CD14-positive monocyte (primary cell): ENCODE data around the gene UST. TPM values are rescaled to one million over a fixed set of nuclear protein-coding genes. Genes with fewer than 3 reads are reported as not detected.

ENCODE experiments used
- DNase-seq, 3 donors: peaks; one replicate each; pipeline ENCODE4 v3.0.0-alpha.2; 2011 to 2022
- H2AFZ ChIP-seq: 2 replicates; pipeline ENCODE4 v1.6.0; 2012; ENCODE audit warnings: mild to moderate bottlenecking, low read depth, low read length, inconsistent platforms; ENCODE audit not compliant: insufficient read depth, poor library complexity, severe bottlenecking
- H3K27ac ChIP-seq, 2 donors: 1 replicate in 1 of 2; 2 replicates in 1 of 2; pipeline ENCODE4 v1.5.1; 2012 to 2013; ENCODE audit warnings: low read length in 2 of 2, control low read depth in 1 of 2, inconsistent platforms in 1 of 2, low read depth in 1 of 2, mild to moderate bottlenecking in 1 of 2
- H3K27me3 ChIP-seq, 2 donors: one replicate each; pipeline versions ENCODE4 v1.6.0 to v1.6.1; 2011 to 2013; ENCODE audit warnings: low read length in 2 of 2; ENCODE audit not compliant: control insufficient read depth in 2 of 2, insufficient read depth in 2 of 2
- H3K36me3 ChIP-seq, 2 donors: replicated peaks in 1 of 2; 1 replicate in 1 of 2; 2 replicates in 1 of 2; pipeline versions ENCODE4 v1.5.1 to v1.6.1; 2012 to 2013; ENCODE audit warnings: low read length in 2 of 2, control low read depth in 1 of 2, inconsistent platforms in 1 of 2, mild to moderate bottlenecking in 1 of 2; ENCODE audit not compliant: insufficient read depth in 2 of 2, control insufficient read depth in 1 of 2
- H3K4me1 ChIP-seq, 2 donors: 1 replicate in 1 of 2; 2 replicates in 1 of 2; pipeline versions ENCODE4 v1.5.1 to v1.6.1; 2012 to 2013; ENCODE audit warnings: low read length in 2 of 2, control low read depth in 1 of 2, inconsistent platforms in 1 of 2, mild to moderate bottlenecking in 1 of 2, moderate library complexity in 1 of 2; ENCODE audit not compliant: insufficient read depth in 2 of 2, control insufficient read depth in 1 of 2
- H3K4me2 ChIP-seq: replicated peaks from 2 replicates; pipeline ENCODE3; 2012; ENCODE audit warnings: low read length, moderate library complexity, mild to moderate bottlenecking; ENCODE audit not compliant: poor library complexity, severe bottlenecking; ENCODE audit errors: extremely low read depth
- H3K4me3 ChIP-seq, 3 experiments: fragments of 200-600 bp in 1 of 3; sonication (generic) in 1 of 3; replicated peaks in 1 of 3; 1 replicate in 2 of 3; 2 replicates in 1 of 3; pipeline ENCODE4 v1.5.1; 2011 to 2013; ENCODE audit warnings: low read length in 3 of 3, mild to moderate bottlenecking in 3 of 3, control low read depth in 2 of 3, low read depth in 2 of 3, inconsistent platforms in 1 of 3, moderate library complexity in 1 of 3
- H3K79me2 ChIP-seq: 2 replicates; pipeline ENCODE4 v1.6.0; 2012; ENCODE audit warnings: mild to moderate bottlenecking, control low read depth, inconsistent platforms, low read length, moderate library complexity; ENCODE audit not compliant: insufficient read depth
- H3K9ac ChIP-seq: 2 replicates; pipeline ENCODE4 v1.6.0; 2017; ENCODE audit warnings: low read length, mild to moderate bottlenecking; ENCODE audit not compliant: insufficient read depth, poor library complexity, severe bottlenecking
- H3K9me3 ChIP-seq, 2 donors: replicated peaks in 1 of 2; 1 replicate in 1 of 2; 2 replicates in 1 of 2; pipeline versions ENCODE4 v1.5.1 to v1.6.1; 2012 to 2013; ENCODE audit warnings: low read length in 2 of 2, control low read depth in 1 of 2; ENCODE audit not compliant: control insufficient read depth in 1 of 2, insufficient read depth in 1 of 2
- H4K20me1 ChIP-seq: 2 replicates; pipeline ENCODE4 v1.6.0; 2012; ENCODE audit warnings: mild to moderate bottlenecking, low read length, control low read depth, moderate library complexity; ENCODE audit not compliant: insufficient read depth
- H3K27ac Mint-ChIP-seq, 7 donors: one replicate each; pipeline ENCODE4 v1.8.0; 2020; ENCODE audit warnings: mild to moderate bottlenecking in 7 of 7, mixed read lengths in 7 of 7, moderate library complexity in 6 of 7, inconsistent platforms in 2 of 7
- H3K27me3 Mint-ChIP-seq, 3 donors: one replicate each; pipeline ENCODE4 v1.8.0; 2021 to 2022; ENCODE audit warnings: low read depth in 3 of 3, mild to moderate bottlenecking in 3 of 3, mixed read lengths in 3 of 3, moderate library complexity in 3 of 3, inconsistent platforms in 1 of 3
- H3K36me3 Mint-ChIP-seq, 2 donors: one replicate each; pipeline ENCODE4 v1.8.0; 2020; ENCODE audit warnings: mixed read lengths in 2 of 2, inconsistent platforms in 1 of 2, mild to moderate bottlenecking in 1 of 2
- H3K4me1 Mint-ChIP-seq: one replicate; pipeline ENCODE4 v1.8.0; 2020; ENCODE audit warnings: mild to moderate bottlenecking, mixed read lengths
- H3K4me3 Mint-ChIP-seq, 2 donors: one replicate each; pipeline ENCODE4 v1.8.0; 2020; ENCODE audit warnings: mild to moderate bottlenecking in 2 of 2, mixed read lengths in 2 of 2, moderate library complexity in 1 of 2
- H3K9me3 Mint-ChIP-seq, 7 donors: one replicate each; pipeline ENCODE4 v1.8.0; 2020 to 2022; ENCODE audit warnings: mixed read lengths in 7 of 7, mild to moderate bottlenecking in 6 of 7, moderate library complexity in 6 of 7, inconsistent platforms in 2 of 7
- CTCF ChIP-seq: fragments of 200-600 bp; IDR thresholded peaks from one replicate; pipeline ENCODE4 v1.8.0; 2022; ENCODE audit warnings: antibody characterized with exemption, mild to moderate bottlenecking
- WGBS: methylation state at CpG from one replicate; pipeline ENCODE4 v1.1.5; 2013; ENCODE audit warnings: missing lambda C conversion rate; ENCODE audit not compliant: insufficient coverage; 5-methylcytosine and 5-hydroxymethylcytosine counted together
- intact Hi-C, 2 donors: fragments of 100-400 bp; cut with micrococcal nuclease; formaldehyde crosslinking; loops; one replicate each; pipeline versions ENCODE4 v1.15.0 to v1.15.1; 2023
- polyA plus RNA-seq, 3 donors: library from polyadenylated mRNA; depleted of rRNA in 1 of 3; unstranded in 2 of 3; stranded (reverse) in 1 of 3; fragments of 300-500 nt in 2 of 3; fragments of >200 nt in 1 of 3; fragmentation: Illumina TruSeq in 2 of 3; gene quantifications; 1 replicate in 2 of 3; 2 replicates in 1 of 3; pipeline ENCODE4 v1.2.3, GENCODE V29; 2012 to 2021

The UST gene
- polyA plus RNA-seq, 3 donors: 0.33 to 0.53 (median 0.48) TPM

GRCh38 chr6:148830614-148831013 lies 83.8 kb downstream of the UST start:
- Mint-ChIP-seq H3K27ac (no peak overlapping the region), H3K36me3 (no peaks in the 10 kb centered on the region), H3K9me3 (peaks cover 0 to 5% (median 0%) of the 10 kb centered on the region in 7 donors), H3K4me1 (peaks cover 7% of the 10 kb centered on the region), H3K27me3 (peaks cover 0 to 2% (median 2%) of the 10 kb centered on the region in 3 donors), H3K4me3 (no peak overlapping the region)
- peaks cover 0 to 2% of the 10 kb centered on the region in 2 donors for H3K4me1 ChIP-seq
- H3K4me2 ChIP-seq: no peak overlapping the region
- H4K20me1 ChIP-seq: no peaks in the 10 kb centered on the region
- no peaks in the 10 kb centered on the region for H3K9me3 ChIP-seq
- H3K9ac ChIP-seq: no peak overlapping the region
- no peak for TF ChIP-seq CTCF
- no peaks in the 10 kb centered on the region for H3K36me3 ChIP-seq
- DNase-seq: no peak
- WGBS: 0% methylated on average over 1 of the region's 3 CpGs
- H3K79me2 ChIP-seq: no peaks in the 10 kb centered on the region
- H2AFZ ChIP-seq: no peak overlapping the region
- no peak overlapping the region for H3K27ac ChIP-seq
- H3K4me3 ChIP-seq: no peak overlapping the region
- intact Hi-C loops: no loop called here
- H3K27me3 ChIP-seq: no peaks in the 10 kb centered on the region

GRCh38 chr6:148831064-148831463 lies 84.2 kb downstream of the UST start:
- peaks cover 0 to 5% (median 0%) of the 10 kb centered on the region in 7 donors for H3K9me3 Mint-ChIP-seq
- H3K27ac Mint-ChIP-seq: no peak overlapping the region
- H3K27me3 ChIP-seq: no peaks in the 10 kb centered on the region
- no peak overlapping the region for H3K4me3 Mint-ChIP-seq
- no peaks in the 10 kb centered on the region for H3K36me3 Mint-ChIP-seq
- no peak for DNase-seq
- no CpG with 5 or more reads among the region's 6 CpGs for WGBS
- H3K79me2 ChIP-seq: no peaks in the 10 kb centered on the region
- intact Hi-C loops: no loop called here
- peaks cover 0 to 2% of the 10 kb centered on the region in 2 donors for H3K4me1 ChIP-seq
- no peak overlapping the region for H3K4me2 ChIP-seq
- no peak overlapping the region for H3K27ac ChIP-seq
- no peak overlapping the region for H2AFZ ChIP-seq
- H3K4me3 ChIP-seq: no peak overlapping the region
- H3K9ac ChIP-seq: no peak overlapping the region
- peaks cover 0 to 2% (median 2%) of the 10 kb centered on the region in 3 donors for H3K27me3 Mint-ChIP-seq
- no peak for TF ChIP-seq CTCF
- H4K20me1 ChIP-seq: no peaks in the 10 kb centered on the region
- H3K36me3 ChIP-seq: no peaks in the 10 kb centered on the region
- peaks cover 7% of the 10 kb centered on the region for H3K4me1 Mint-ChIP-seq
- H3K9me3 ChIP-seq: no peaks in the 10 kb centered on the region
